Activated gamma-delta T cell (primary cell): ENCODE measurements around the gene TNS2.
"Not testable (repeated sequence)": the region's sequence is repeated elsewhere in the genome, so short reads cannot be mapped to it uniquely, and the experiment has no call there.

Experiments
- DNase-seq: peaks from one replicate; lab custom pipeline; 2025; lab: John Stamatoyannopoulos, UW

The TNS2 gene

DNA sequence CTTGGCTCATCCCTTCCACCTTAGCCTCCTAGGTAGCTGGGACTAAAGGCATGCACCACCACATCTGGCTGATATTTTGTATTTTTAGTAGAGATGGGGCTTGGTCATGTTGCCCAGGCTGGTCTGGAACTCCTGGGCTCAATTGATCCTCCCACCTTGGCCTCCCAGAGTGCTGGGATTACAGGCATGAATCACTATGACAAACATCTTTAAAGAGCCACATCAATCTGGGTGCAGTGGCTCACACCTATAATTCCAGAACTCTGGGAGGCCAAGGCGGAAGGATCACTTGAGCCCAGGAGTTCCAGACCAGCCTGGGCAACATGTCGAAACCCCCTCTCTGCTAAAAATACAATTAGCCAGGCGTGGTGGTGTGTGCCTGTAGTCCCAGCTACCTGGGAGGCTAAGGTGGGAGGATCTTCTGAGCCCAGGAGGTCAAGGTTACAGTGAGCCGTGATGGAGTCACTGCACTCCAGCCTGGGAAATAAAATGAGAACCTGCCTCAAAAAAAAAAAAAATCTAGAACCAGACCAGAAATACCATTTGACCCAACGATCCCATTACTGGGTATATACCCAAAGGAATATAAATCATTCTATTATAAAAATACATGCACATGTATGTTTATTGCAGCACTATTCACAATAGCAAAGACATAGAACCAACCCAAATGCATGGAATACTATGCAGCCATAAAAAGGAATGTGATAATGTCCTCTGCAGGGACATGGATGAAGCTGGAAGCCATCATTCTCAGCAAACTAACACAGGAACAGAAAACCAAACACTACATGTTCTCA lies 45.1 kb downstream of the TNS2 start:
- not testable (repeated sequence) for DNase-seq

DNA sequence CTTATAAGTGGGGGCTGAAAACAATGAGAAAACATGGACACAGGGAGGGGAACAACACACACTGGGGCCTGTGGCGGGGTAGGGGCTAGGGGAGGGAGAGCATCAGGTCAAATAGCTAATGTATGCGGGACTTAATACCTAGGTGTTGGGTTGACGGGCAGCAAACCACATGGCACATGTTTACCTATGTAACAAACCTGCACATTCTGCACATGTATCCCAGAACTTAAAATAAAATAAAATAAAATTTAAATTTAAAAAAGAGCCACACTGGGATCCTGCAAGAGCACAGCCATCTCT lies 45.7 kb downstream of the TNS2 start:
- DNase-seq, result not testable (repeated sequence)

DNA sequence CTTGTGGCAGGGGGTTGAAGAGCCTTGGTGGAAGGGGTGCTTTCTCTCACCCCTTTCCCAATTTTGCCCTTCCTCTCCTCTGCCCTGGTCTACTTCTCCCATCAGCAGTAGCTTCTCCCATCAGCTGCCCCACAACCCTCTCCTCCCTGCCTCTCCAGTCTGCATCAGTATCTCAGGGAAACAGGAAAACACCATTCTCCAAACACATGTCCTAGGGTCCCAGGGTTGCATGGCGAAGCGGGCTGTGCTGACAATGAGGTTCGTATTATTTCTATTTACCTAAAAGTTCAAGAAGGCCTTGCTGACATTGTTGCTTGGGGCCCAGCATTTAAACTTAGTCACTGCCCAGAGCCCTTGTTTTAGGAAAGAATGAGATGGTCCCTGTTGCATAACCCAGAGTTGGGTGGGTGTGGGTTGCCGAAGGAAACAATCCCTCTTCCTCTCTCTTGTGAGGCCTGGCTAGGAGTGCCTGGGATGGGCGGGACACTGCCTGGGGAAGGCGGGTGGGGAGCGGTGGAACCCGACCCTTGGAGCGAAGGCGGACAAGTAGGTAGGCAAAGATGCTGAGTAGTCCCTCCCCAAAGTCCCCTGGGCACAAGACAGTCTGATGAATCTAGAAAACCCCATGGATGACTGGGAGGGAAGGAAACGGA lies 46.4 kb downstream of the TNS2 start:
- no peak for DNase-seq

DNA sequence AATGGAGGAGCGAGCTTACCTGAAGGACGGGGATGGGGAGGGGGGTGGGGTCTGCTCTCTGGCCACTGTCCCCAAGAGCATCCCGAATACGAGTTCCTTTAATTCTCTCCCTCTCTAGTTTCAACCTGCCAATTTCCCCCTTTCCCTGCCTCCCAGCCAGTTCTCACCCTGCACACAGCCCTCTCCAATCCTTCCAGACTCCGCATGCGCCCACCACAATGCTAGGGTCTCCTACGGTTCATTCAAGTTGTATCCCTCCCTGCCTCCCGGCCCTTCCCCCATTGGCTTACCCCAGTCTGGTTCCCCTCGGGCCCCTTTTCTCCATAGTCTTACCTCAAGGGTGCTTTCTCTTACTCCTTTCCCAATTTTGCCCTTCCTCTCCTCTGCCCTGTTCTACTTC lies 46.9 kb downstream of the TNS2 start:
- DNase-seq, result no peak

DNA sequence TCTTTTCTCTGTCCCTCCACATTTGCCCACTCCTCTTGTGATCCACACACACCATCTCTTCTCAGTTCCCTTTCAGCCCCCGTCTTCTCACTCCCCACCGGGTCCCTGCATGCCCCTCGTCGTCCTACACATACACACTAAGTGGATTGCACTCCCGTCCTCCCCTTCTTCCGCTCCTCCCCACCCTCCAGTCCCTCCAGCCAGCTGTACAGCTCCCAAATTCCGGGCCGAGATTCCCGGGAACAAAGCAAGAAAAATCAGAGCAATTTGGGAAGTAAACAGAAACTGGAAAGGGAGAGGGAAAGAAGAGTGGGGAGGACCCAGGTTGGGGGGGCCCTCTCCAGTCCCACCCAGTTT lies 47.3 kb downstream of the TNS2 start:
- no peak for DNase-seq

DNA sequence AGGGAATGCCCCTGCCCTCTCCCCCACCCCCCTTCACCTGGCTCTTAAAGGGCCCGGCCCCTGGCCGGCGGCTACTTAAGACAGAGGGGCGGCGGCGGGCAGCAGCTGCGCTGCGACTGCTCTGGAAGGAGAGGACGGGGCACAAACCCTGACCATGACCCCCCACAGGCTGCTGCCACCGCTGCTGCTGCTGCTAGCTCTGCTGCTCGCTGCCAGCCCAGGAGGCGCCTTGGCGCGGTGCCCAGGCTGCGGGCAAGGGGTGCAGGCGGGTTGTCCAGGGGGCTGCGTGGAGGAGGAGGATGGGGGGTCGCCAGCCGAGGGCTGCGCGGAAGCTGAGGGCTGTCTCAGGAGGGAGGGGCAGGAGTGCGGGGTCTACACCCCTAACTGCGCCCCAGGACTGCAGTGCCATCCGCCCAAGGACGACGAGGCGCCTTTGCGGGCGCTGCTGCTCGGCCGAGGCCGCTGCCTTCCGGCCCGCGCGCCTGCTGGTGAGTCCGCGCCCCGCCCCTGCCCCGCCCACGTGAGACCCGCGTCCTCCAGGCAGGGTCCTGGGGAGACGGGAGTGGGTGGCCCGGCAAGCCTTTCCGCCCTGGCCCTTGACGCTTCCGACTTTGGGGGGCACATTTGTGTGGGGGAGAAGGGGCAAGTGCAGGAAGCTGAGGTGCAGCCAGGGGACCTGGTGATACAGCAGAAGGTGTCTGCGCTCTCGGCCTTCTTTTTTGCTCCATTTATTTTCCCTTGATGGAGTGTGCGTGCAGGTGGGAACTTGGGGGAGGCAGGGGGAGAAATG lies 47.9 kb downstream of the TNS2 start, which contains the start of gene IGFBP6:
TSS of gene IGFBP6 (plus strand) at position 104 of the 790 bp plus-strand sequence. CDS start at position 155, 51 bp downstream.
- DNase-seq, result peak; percentile 45

DNA sequence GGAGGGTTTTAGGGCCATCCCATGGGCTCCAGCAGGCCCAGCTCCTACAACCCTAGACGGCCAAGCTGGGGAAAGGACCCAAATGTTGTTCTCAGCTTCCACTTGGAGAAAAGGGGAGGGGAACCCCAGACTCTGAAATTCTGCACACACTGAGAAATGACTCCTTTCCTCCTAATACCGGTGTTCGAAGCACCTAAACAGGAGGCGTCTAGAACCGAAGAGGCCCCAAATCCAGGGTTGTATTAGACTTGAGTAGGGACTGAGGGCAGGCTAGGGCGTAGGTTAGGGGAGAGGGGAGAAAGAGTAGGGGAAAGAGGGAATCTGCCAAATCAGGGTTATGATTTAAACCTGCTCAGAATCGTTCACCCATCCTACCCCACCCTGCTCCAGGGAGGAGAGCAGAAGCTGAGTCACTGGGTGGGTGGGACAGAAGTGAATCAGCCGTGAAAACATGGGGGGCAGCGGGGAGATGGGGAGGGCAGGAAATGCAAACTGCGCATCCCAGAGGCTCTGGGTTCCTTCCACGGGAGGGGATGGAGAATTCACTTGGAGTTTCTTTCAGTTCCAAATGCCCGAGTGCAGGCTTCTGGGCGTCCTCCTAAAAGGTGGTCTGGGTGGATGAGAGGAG lies 48.6 kb downstream of the TNS2 start:
- no peak for DNase-seq

DNA sequence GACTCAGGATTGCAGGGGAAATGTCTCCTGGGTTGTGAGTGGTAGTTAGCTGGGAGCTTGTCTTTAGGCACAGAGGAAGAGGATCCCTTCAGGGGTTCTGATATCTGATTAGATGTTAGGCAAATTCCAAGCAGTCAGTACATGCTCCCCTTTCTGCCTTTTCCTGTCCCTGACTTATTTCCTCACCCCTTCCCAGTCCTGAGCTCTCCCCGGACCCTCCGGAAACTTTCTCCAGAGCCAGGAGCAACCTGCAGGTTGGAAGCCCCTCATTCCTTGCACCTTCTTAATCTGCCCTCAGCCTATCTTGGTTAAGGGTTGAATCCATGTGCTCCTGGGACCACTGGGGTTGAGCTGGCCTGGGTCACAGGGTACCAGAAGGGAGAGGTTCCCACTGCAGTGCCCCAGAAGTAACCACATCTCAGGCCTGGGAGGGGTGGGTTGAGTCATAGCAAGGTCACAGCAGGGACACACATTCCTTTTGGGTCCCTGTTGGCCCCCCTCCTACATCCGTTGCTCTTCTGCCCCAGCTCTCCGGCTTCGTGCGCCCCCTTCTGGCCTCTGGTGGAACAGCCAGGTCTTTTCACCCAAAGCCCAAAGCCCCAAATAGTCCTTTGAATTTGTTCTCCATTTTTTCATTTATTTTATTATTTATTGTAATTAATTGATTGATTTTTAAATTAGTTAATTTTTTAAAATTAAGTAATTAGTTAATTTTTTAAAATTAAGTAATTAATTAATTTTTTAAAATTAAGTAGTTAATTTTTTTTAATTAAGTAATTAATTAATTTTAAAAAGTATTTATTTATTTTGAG lies 49.4 kb downstream of the TNS2 start:
- no peak for DNase-seq

DNA sequence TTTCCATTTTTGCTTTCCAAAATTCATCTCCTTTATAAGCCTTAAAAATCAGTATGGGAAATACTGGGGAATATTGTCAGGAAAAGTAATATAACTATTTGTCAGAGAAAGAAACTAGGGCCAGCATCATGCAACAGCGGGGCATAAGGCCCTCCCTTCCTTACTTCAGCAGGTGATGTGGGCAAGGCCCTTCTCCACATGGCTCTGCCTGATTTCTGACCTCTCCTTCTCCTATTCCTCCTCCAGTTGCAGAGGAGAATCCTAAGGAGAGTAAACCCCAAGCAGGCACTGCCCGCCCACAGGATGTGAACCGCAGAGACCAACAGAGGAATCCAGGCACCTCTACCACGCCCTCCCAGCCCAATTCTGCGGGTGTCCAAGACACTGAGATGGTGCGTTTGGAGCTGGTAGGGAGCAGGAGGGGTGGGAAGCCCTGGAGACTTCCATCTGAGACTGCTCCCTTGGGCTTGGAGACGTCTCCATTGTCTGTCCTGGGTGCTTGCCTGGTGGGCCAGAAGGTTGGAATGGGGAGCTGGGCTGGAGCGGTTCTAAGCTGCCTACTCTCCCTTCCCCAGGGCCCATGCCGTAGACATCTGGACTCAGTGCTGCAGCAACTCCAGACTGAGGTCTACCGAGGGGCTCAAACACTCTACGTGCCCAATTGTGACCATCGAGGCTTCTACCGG lies 50.7 kb downstream of the TNS2 start:
- DNase-seq, result no peak

DNA sequence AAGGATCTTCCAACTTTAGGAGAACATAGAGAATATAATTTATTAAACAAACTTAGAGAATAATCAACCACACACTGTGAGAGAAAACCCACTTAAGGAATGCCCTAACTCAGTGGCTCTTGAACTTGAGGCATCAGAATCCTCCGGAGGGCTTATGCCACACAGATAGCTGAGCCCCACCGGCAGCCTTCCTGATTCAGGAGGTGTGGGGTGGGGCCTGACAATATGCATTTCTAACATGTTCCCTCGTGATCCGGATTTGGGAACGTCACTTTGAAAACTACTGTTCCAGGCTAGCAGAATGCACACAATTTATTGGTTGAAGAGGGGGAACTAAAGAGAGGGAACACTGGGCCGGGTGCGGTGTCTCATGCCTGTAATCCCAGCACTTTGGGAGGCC lies 51.4 kb downstream of the TNS2 start:
- DNase-seq, result no peak

DNA sequence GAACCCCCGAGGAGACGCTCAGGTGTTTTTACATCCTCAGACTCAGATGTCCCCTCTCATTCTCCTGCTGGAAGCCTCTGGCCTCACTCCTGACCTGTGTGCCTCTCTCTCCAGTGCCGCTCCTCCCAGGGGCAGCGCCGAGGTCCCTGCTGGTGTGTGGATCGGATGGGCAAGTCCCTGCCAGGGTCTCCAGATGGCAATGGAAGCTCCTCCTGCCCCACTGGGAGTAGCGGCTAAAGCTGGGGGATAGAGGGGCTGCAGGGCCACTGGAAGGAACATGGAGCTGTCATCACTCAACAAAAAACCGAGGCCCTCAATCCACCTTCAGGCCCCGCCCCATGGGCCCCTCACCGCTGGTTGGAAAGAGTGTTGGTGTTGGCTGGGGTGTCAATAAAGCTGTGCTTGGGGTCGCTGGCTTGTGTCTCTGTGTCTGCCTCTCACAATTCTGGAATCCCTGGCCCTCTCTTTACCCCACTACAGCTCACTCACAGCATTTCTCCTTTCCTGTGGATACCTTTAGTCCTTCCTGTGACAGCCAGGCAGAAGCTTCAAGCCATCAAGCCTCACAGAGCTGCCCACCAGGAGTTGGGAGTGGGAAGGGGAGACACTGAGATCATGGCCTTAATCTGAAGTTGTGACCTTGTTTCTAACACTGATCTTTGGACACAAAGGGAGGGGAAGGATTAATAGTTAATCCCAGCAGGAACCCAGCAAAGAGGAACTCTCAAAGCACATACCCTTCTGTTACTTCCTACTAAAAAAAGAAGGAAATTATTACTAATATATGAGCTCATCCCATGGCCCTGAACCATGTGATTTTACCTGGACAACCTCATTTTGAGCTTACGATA lies 52.3 kb downstream of the TNS2 start:
- DNase-seq, result no peak

DNA sequence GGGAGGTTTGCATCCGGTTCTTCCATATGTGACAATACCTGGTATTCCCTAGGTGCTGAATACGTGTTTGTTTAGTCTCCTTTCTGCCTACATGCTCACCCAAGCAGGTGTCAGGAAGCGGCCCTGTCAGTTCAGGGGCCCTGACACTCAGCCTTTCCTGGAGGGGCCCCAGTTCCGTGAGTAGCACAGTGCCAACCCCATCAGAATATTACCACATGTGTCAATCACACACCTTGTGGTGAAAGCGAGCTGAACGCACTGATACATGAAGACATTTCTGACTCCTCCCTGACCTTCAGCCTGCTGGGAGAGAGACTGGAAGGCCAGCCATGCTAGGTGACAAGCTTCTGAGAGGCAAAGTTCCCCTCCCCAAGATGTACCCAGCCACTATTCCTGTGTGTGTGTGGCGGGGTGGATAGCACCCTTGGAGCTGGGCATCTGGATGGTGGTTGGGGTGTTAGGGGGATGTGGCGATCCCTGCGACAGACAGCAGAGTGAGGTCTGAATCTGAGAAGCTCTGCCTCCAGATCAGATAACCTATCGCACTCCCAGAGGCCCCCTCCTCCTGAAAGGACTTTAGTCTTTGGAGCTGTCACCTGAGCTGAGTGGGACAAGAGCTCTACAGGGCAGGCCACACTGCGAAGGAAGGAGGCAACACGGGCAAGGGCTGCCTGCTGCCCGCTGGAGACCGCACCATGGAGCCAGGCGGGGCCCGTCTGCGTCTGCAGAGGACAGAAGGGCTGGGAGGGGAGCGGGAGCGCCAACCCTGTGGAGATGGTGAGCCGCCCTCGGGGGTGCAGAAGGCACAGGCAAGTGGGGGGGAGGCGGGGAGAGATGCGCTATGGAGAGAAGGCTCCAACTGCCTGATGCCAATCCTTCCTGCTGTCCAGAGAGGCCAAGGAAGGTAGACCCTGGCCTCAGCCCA lies 53.3 kb downstream of the TNS2 start, which contains the start of gene SOAT2:
TSS of gene SOAT2 (plus strand) at position 604 of the 925 bp plus-strand sequence. CDS start at position 696, 92 bp downstream.
- DNase-seq, result no peak

DNA sequence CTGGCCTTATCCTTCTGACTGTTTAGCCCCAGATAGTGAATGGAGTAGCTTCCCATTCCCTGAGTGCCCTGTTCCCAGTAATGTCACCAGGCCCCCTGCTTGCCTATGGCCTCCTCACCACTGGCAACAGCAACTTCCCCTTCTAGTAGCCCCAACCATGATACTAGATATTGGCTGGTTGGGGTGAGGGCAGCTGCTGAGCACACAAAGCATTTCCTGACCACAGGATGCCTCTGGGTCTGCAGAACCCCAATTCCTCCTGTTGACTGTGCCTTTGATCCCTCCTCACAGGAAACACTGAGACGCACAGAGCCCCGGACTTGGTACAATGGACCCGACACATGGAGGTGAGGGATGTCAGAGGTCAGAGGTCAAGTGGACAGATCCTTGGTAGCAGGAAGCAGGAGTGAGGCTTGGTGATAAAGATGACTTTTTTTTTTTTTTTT lies 54.0 kb downstream of the TNS2 start:
- no peak for DNase-seq

DNA sequence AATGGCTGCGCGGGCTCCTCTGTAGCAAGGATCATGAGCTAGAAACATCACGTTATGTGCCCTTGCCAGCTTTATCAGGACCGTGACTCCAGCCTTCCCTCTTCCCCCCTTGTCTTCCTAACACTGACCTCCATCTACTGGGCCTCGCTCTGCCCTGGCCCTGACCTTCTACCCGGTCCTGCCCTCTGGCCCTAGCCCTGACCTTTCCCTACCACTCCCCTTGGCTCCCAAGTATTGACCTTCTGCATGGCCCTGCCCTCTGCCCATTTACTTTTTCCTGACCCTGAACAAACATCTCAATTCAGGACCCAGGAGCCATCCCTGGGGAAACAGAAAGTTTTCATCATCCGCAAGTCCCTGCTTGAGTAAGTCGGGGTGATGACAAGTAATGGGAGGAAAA lies 55.4 kb downstream of the TNS2 start:
- no peak for DNase-seq

DNA sequence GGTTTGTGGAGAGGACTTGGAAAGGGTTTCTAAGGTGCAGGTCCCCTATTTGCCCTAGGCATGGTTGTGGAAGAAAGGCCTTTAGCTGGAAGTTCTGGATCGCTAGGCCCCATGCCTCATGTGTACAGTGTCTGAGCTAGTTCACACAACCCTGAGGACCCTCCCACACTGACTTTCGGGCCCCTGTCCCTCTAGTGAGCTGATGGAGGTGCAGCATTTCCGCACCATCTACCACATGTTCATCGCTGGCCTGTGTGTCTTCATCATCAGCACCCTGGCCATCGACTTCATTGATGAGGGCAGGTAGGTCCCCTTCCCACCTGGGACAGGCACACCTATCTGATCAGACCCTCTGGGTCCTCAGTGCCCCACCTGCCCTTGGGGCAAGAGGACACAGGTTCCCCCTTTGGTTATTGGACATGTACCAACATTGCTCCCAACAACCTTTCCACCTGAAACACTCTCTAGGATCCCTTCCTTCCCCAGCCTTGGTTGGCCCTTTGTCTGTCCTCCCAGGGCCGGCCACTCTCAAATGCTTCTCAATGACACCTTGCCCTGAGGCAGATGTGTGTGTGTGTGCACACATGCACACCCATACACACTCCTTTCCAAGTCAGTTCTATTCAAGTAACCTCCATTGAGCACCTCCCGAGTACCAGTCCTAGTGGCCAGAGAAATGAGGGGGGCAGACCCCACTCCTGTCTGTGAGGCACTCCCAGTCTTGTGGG lies 56.0 kb downstream of the TNS2 start:
- DNase-seq, result no peak

DNA sequence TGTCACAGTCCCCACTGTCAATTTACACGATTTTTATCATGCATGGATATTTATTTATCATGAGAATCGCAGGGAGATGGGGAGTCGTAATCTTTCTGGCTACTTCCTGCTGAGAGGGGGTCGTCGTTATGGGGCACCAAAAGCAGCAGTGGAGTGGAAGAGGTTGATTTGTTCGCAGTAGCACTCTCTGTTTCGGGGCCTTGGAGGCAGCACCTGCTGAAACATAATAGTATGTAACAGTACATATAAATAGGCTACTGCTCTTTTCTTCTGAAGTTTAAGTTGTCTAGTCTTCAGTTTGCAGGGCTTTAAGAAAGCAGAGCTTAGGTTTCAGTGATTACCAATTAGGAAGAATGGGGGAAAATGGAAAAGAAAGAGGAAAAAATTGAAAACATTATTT lies 57.3 kb downstream of the TNS2 start:
- no peak for DNase-seq

DNA sequence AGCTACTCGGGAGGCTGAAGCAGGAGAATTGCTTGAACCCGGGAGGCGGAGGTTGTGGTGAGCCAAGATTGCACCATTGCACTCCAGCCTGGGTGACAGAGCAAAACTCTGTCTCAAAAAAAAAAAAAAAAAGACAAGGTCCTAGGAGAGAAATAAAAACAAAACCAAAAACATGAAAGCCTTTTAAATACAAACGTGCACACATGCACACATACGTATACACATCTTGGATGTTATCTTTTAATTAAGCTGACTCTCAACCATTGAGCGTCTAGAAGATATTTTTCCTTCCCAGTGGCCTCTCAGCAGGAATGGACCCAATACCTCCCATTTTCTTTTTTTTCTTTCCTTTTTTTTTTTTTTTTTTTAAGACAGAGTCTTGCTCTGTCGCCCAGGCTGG lies 62.6 kb downstream of the TNS2 start:
- DNase-seq, result not testable (repeated sequence)

DNA sequence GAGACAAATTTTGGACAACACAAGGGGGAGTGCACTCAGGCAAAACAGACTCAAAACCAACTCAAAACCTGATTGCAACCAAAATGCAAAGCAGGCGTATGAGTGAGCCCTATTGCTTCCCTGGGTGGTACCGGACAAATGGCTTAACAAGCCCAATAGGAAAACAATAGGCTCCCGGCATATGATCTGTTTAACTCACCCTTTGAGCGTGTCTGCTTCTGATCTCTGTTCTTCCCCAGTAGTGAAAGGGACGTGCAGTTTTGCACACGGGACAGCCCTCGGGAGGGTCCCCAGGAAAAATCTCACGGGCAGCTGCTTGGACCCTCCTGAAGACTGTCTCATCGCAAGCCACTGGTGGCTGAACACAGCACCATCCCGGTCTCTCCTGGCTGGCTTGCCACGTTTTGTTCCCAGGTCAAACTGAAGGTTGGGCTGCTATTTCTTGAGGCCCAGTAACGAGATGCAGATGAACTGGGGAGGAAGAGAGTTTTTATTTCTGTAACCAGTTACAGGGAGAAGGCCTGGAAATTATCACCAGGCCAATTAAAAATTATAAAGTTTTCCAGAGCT lies 63.4 kb downstream of the TNS2 start:
- DNase-seq, result no peak
